GM23338 (cell line): ENCODE measurements around the gene RBPJL. TPM values are rescaled to one million over a fixed set of nuclear protein-coding genes. Genes with fewer than 3 reads are reported as not detected.

Source experiments
- ATAC-seq: fragments of 200-7000 bp; cut with Tn5 transposase; 3 replicates; pipeline ENCODE4 v1.9.1; 2020
- DNase-seq: peaks from one replicate; pipeline ENCODE4 v3.0.0-alpha.2; 2015; ENCODE audit warnings: low spot score
- H2AFZ ChIP-seq: fragments of 200-600 bp; sonication (generic); 2 replicates; pipeline ENCODE4 v1.8.0; 2016; ENCODE audit warnings: antibody characterized with exemption, mild to moderate bottlenecking, moderate library complexity
- H3F3A ChIP-seq: fragments of 200-600 bp; sonication (generic); replicated peaks from 2 replicates; pipeline ENCODE4 v1.8.0; 2017; ENCODE audit warnings: antibody characterized with exemption, mixed run types, low read depth
- H3K27ac ChIP-seq: fragments of 200-600 bp; sonication (generic); 2 replicates; pipeline ENCODE4 v1.6.1; 2016; ENCODE audit warnings: low read depth
- H3K27me3 ChIP-seq: fragments of 200-600 bp; sonication (generic); 2 replicates; pipeline ENCODE4 v1.8.0; 2016; ENCODE audit warnings: mild to moderate bottlenecking, mixed run types, moderate library complexity; ENCODE audit not compliant: insufficient read depth
- H3K36me3 ChIP-seq: fragments of 200-600 bp; sonication (generic); 2 replicates; pipeline ENCODE4 v1.8.0; 2016; ENCODE audit warnings: mild to moderate bottlenecking; ENCODE audit not compliant: insufficient read depth
- H3K4me1 ChIP-seq: fragments of 200-600 bp; sonication (generic); 2 replicates; pipeline ENCODE4 v1.8.0; 2016; ENCODE audit warnings: mild to moderate bottlenecking, moderate library complexity; ENCODE audit not compliant: insufficient read depth
- H3K4me2 ChIP-seq: fragments of 200-600 bp; sonication (generic); 2 replicates; pipeline ENCODE4 v1.7.1; 2017; ENCODE audit warnings: mixed run types
- H3K4me3 ChIP-seq: fragments of 200-600 bp; sonication (generic); 2 replicates; pipeline ENCODE4 v1.6.1; 2016; ENCODE audit warnings: mixed run types
- H3K79me2 ChIP-seq: fragments of 200-600 bp; sonication (generic); replicated peaks from 2 replicates; pipeline ENCODE4 v1.8.0; 2017; ENCODE audit warnings: mild to moderate bottlenecking; ENCODE audit not compliant: insufficient read depth
- H3K9me2 ChIP-seq: fragments of 200-600 bp; sonication (generic); 2 replicates; pipeline ENCODE4 v1.8.0; 2017; ENCODE audit not compliant: insufficient read depth
- H4K20me1 ChIP-seq: fragments of 200-600 bp; sonication (generic); replicated peaks from 2 replicates; pipeline ENCODE4 v1.8.0; 2017; ENCODE audit warnings: mild to moderate bottlenecking; ENCODE audit not compliant: insufficient read depth
- H3K27ac Mint-ChIP-seq: 2 replicates; pipeline ENCODE4 v1.8.0; 2020; ENCODE audit warnings: inconsistent platforms, mild to moderate bottlenecking, moderate library complexity, mixed read lengths
- H3K27me3 Mint-ChIP-seq: 3 replicates; pipeline ENCODE4 v1.8.0; 2022; ENCODE audit warnings: low read depth, mild to moderate bottlenecking, moderate library complexity, mixed read lengths, inconsistent platforms; ENCODE audit not compliant: insufficient read depth, poor library complexity
- H3K36me3 Mint-ChIP-seq: 3 replicates; pipeline ENCODE4 v1.8.0; 2021; ENCODE audit warnings: low read depth, mild to moderate bottlenecking, inconsistent platforms, moderate library complexity, mixed read lengths
- H3K4me1 Mint-ChIP-seq: 3 replicates; pipeline ENCODE4 v1.8.0; 2020; ENCODE audit warnings: mild to moderate bottlenecking, inconsistent platforms, mixed read lengths
- H3K4me3 Mint-ChIP-seq: 3 replicates; pipeline ENCODE4 v1.8.0; 2021; ENCODE audit warnings: moderate library complexity, mild to moderate bottlenecking, inconsistent platforms, mixed read lengths
- H3K9me3 Mint-ChIP-seq: 3 replicates; pipeline ENCODE4 v1.8.0; 2020; ENCODE audit warnings: moderate library complexity, mild to moderate bottlenecking, inconsistent platforms, mixed read lengths
- CREB1 ChIP-seq: fragments of 250-450 bp; sonication (Bioruptor Pico); IDR thresholded peaks from 2 replicates; pipeline ENCODE4 v1.5.0; 2020; ENCODE audit warnings: low read depth, mild to moderate bottlenecking, moderate library complexity
- EZH2 ChIP-seq: fragments of 200-600 bp; sonication (generic); IDR thresholded peaks from one replicate; pipeline ENCODE4 v1.8.0; 2017; ENCODE audit warnings: antibody characterized with exemption, mild to moderate bottlenecking, low read depth; ENCODE audit not compliant: unreplicated experiment
- EZH2phosphoT487 ChIP-seq: fragments of 200-600 bp; sonication (generic); IDR thresholded peaks from one replicate; pipeline ENCODE4 v1.8.1; 2018; ENCODE audit warnings: antibody characterized with exemption; ENCODE audit not compliant: unreplicated experiment
- JUNB ChIP-seq: IDR thresholded peaks from one replicate; pipeline ENCODE4 v1.6.1; 2016; ENCODE audit warnings: antibody characterized with exemption; ENCODE audit not compliant: unreplicated experiment
- POLR2AphosphoS5 ChIP-seq: IDR thresholded peaks from 2 replicates; pipeline ENCODE4 v1.6.1; 2016; ENCODE audit warnings: antibody characterized with exemption, low read depth
- STAT1 ChIP-seq: IDR thresholded peaks from one replicate; pipeline ENCODE4 v1.6.1; 2016; ENCODE audit warnings: antibody characterized with exemption; ENCODE audit not compliant: unreplicated experiment
- ZNF114 ChIP-seq: fragments of 250-450 bp; sonication (Bioruptor Pico); IDR thresholded peaks from 2 replicates; pipeline ENCODE4 v1.5.0; 2020; ENCODE audit warnings: mild to moderate bottlenecking, moderate library complexity
- polyA plus RNA-seq: library from polyadenylated mRNA; unstranded; fragments of >200 nt; fragmentation: Nextera tagmentation; extraction: Ambion mirVana; gene quantifications from 2 replicates; pipeline ENCODE4 v1.2.1, GENCODE V29; 2016
- total RNA-seq: library from RNA; depleted of rRNA; stranded (reverse); fragments of >200 nt; shearing (Covaris generic); gene quantifications from 2 replicates; pipeline ENCODE4 v1.2.3, GENCODE V29; 2014
- TF ChIP-seq, protein P1 (sequence below): fragments of 250-450 bp; sonication (Bioruptor Pico); IDR thresholded peaks from 2 replicates; pipeline ENCODE4 v1.5.0; 2020; ENCODE audit warnings: mild to moderate bottlenecking, moderate library complexity
- TF ChIP-seq, protein P2 (sequence below): IDR thresholded peaks from 2 replicates; pipeline ENCODE4 v1.6.1; 2016; ENCODE audit warnings: antibody characterized with exemption

RBPJL gene
- total and polyA plus RNA-seq, 2 experiments from 2014 or later = 0.44 to 0.66 TPM

DNA sequence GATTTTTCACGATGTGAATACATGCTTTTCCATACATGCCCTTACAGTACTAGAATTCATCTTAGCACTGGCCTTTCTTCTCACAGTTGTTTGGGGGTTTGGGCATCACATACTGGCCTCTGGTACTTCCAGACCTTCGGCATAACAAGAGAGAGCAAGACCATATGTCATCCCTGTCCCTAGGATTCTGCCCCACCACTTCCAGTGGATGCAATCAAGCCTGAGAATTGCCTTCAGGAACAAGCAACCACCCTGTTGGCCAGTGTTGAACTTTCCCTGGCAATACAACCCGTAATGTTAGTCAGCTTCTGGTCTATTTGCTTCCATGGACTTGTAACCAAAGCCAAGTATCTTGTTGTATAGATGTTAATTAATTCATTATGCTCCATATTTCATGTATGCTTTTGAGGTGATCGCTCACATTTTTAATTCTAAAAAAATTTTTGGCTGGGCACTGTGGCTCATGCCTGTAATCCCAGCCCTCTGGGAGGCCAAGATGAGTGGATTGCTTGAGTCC lies 36.8 kb upstream of the RBPJL start (continued):
- TF ChIP-seq, protein P1, sequence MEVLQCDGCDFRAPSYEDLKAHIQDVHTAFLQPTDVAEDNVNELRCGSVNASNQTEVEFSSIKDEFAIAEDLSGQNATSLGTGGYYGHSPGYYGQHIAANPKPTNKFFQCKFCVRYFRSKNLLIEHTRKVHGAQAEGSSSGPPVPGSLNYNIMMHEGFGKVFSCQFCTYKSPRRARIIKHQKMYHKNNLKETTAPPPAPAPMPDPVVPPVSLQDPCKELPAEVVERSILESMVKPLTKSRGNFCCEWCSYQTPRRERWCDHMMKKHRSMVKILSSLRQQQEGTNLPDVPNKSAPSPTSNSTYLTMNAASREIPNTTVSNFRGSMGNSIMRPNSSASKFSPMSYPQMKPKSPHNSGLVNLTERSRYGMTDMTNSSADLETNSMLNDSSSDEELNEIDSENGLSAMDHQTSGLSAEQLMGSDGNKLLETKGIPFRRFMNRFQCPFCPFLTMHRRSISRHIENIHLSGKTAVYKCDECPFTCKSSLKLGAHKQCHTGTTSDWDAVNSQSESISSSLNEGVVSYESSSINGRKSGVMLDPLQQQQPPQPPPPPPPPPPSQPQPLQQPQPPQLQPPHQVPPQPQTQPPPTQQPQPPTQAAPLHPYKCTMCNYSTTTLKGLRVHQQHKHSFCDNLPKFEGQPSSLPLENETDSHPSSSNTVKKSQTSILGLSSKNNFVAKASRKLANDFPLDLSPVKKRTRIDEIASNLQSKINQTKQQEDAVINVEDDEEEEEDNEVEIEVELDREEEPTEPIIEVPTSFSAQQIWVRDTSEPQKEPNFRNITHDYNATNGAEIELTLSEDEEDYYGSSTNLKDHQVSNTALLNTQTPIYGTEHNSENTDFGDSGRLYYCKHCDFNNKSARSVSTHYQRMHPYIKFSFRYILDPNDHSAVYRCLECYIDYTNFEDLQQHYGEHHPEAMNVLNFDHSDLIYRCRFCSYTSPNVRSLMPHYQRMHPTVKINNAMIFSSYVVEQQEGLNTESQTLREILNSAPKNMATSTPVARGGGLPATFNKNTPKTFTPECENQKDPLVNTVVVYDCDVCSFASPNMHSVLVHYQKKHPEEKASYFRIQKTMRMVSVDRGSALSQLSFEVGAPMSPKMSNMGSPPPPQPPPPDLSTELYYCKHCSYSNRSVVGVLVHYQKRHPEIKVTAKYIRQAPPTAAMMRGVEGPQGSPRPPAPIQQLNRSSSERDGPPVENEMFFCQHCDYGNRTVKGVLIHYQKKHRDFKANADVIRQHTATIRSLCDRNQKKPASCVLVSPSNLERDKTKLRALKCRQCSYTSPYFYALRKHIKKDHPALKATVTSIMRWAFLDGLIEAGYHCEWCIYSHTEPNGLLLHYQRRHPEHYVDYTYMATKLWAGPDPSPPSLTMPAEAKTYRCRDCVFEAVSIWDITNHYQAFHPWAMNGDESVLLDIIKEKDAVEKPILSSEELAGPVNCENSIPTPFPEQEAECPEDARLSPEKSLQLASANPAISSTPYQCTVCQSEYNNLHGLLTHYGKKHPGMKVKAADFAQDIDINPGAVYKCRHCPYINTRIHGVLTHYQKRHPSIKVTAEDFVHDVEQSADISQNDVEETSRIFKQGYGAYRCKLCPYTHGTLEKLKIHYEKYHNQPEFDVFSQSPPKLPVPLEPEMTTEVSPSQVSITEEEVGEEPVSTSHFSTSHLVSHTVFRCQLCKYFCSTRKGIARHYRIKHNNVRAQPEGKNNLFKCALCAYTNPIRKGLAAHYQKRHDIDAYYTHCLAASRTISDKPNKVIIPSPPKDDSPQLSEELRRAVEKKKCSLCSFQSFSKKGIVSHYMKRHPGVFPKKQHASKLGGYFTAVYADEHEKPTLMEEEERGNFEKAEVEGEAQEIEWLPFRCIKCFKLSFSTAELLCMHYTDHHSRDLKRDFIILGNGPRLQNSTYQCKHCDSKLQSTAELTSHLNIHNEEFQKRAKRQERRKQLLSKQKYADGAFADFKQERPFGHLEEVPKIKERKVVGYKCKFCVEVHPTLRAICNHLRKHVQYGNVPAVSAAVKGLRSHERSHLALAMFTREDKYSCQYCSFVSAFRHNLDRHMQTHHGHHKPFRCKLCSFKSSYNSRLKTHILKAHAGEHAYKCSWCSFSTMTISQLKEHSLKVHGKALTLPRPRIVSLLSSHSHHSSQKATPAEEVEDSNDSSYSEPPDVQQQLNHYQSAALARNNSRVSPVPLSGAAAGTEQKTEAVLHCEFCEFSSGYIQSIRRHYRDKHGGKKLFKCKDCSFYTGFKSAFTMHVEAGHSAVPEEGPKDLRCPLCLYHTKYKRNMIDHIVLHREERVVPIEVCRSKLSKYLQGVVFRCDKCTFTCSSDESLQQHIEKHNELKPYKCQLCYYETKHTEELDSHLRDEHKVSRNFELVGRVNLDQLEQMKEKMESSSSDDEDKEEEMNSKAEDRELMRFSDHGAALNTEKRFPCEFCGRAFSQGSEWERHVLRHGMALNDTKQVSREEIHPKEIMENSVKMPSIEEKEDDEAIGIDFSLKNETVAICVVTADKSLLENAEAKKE (CRISPR knock-in tag) = no peak
- TF ChIP-seq JUNB (no peak), STAT1 (no peak), ZNF114 (CRISPR knock-in tag) (no peak), EZH2 (no peak), CREB1 (CRISPR knock-in tag) (no peak)

GRCh38 chr20:45275338-45275737 lies 31.3 kb upstream of the RBPJL start:
- H3K4me3 Mint-ChIP-seq = no peak overlapping the region
- no peak for ATAC-seq
- H3K27me3 Mint-ChIP-seq = no peaks in the 10 kb centered on the region
- H3K4me1 Mint-ChIP-seq = peaks cover 12% of the 10 kb centered on the region; the same call in 2 of the 3 replicates
- H3K4me1 ChIP-seq = no peaks in the 10 kb centered on the region
- H3K9me2 ChIP-seq = peaks cover 14% of the 10 kb centered on the region
- no peak overlapping the region for H3K4me3 ChIP-seq
- no peaks in the 10 kb centered on the region for H3K27me3 ChIP-seq
- no peaks in the 10 kb centered on the region; the same call in 2 of the 3 replicates for H3K9me3 Mint-ChIP-seq
- H3K79me2 ChIP-seq = no peaks in the 10 kb centered on the region
- no peak for DNase-seq
- H3K4me2 ChIP-seq = no peak overlapping the region
- no peaks in the 10 kb centered on the region for H3K36me3 ChIP-seq
- H4K20me1 ChIP-seq = no peaks in the 10 kb centered on the region
- H2AFZ ChIP-seq = no peak overlapping the region
- no peak overlapping the region for H3K27ac ChIP-seq
- H3F3A ChIP-seq = no peaks in the 10 kb centered on the region
- no peak overlapping the region for H3K27ac Mint-ChIP-seq
- no peaks in the 10 kb centered on the region for H3K36me3 Mint-ChIP-seq
- TF ChIP-seq POLR2AphosphoS5 = no peak
- TF ChIP-seq, protein P1 (CRISPR knock-in tag) = no peak
- no peak for TF ChIP-seq STAT1
- TF ChIP-seq EZH2phosphoT487 = no peak
- TF ChIP-seq, protein P2, sequence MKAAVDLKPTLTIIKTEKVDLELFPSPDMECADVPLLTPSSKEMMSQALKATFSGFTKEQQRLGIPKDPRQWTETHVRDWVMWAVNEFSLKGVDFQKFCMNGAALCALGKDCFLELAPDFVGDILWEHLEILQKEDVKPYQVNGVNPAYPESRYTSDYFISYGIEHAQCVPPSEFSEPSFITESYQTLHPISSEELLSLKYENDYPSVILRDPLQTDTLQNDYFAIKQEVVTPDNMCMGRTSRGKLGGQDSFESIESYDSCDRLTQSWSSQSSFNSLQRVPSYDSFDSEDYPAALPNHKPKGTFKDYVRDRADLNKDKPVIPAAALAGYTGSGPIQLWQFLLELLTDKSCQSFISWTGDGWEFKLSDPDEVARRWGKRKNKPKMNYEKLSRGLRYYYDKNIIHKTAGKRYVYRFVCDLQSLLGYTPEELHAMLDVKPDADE = no peak
- no peak for TF ChIP-seq JUNB
- no peak for TF ChIP-seq EZH2
